GM19351 (cell line): ENCODE data around the gene VPS50.
"Not testable (repeated sequence)": the region's sequence is repeated elsewhere in the genome, so short reads cannot be mapped to it uniquely, and the experiment has no call there.

ENCODE experiments used
- ATAC-seq: cut with Tn5 transposase; IDR thresholded peaks from one replicate; pipeline ENCODE4 v1.9.1; 2021; ENCODE audit warnings: mild to moderate bottlenecking, moderate library complexity; ENCODE audit not compliant: unreplicated experiment

VPS50 gene

DNA sequence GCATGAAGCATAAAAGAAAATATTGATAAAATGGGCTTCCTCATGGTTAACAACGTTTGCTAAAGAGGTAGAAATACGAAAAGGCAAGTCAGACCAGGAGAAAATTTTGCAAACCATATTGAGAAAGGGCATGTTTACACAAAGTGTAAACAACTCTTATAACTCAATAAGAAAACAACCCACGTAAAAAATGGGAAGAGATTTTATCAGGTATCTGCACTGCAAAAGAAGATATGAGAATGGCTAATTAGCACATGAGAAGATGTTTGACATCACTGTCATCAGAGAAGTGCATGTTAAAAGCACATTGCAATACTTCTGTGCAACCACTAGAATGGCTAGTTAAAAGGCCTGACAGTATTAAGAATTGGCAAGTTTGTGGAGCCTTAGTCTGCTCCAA, 99.5 kb downstream of the VPS50 start:
- ATAC-seq, result no peak

DNA sequence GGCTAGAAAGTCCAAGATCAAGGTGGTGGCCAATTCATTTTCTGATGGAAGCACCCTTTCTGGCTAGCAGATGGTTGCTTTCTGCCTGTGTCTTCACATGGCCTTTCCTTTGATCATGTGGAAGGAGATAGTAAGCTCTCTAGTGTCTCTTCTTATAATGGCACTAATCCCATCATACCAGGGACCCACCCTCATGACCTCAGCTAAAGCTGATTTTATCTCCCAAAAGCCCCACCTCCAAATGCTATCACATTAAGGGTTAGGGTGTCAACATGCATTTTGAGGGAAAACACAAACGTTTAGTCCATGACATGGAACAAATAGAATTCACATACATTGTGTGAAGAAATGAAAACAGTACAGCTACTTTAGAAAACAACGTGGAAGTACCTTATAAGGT, 100.0 kb downstream of the VPS50 start:
- no peak for ATAC-seq

- no peak for ATAC-seq
These were observed 104.9 kb downstream of the VPS50 start for GRCh38 chr7:93337052-93337451.

- not testable (repeated sequence) for ATAC-seq
These were observed 110.0 kb downstream of the VPS50 start for GRCh38 chr7:93342178-93342577.

DNA sequence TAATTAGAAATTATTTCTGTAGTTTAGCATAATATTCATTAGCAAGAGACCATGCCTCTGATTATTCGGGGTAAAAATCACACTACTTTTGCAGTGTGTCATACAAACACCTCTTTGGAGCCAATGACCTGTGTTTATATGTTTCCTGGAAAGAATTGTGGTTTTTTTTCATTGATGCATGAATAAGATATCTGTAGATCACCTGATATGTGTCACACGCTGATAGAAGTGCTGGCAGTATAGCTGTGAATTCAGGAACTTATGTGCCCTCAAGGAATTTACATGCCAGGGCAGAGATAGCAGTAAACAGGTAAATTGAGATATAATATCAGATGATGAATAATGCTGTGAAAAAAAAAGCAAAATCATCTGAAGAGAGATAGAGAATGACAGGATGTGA, 118.2 kb downstream of the VPS50 start:
- no peak for ATAC-seq

DNA sequence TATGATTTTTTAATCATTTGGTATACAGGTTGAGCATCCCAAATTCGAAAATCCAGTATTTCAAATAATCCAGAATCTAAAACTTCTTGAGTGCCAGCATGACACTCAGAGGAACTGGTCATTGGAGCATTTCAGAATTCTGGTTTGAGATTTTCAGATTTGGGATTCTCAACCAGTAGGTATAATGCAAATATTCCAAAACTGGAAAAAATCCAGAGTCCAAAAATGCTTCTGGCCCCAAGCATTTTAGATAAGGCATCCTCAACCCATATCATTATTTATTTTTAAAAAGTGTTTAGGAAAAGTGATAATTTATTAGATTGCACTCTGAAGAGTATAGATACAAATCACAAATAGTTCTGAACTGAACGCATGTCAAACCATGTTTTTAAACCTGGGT, 120.7 kb downstream of the VPS50 start:
- ATAC-seq, result no peak

DNA sequence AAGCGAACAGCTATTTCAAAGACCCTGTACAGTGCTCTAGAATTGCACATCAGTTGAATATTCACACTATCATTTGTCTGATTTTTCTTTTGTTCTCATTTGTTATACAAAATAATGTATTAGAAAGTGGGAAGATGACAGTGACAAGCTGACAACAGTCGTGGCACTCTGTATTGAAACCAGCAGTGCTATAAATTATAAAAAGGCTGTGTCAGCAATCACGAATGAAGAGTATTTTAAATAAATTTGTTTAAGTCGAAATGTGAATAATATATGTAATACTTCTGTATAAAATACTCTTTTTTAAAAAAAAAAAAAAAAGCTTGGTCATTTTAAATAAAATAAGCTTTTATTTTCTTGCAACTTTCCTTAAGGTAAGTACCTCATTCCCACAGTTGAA, 122.6 kb downstream of the VPS50 start:
- no peak for ATAC-seq

DNA sequence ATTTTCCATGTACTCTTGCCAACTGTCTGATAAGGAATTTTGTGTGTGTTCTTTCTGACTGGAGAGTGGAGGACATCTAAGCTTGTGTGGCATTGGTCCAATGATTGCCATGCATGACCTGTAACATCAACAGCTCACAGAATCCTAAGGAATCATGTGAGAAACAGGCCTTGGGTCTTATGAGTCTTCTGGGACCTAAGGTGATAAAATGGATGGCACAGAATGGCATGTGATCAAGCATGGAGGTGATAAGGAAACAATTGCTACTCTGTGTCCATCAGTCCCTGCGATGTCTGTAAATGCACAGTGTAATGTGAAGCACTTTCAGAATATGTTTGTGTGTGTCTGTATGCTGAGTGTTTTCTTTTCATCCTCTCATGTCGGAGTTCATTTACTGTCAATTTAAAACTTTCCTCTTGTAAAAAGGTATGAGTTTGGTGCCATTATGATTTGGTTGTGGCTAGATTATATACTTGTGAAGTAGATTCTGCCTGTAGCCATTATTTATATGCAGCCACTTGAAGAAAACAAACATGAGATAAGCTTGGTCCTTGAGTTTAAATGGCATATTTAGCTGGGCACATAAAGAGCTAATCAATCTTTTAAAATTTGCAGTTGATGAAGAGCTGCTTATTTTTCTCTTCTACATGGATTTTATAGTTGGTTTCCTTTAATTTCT, 127.5 kb downstream of the VPS50 start:
- no peak for ATAC-seq

DNA sequence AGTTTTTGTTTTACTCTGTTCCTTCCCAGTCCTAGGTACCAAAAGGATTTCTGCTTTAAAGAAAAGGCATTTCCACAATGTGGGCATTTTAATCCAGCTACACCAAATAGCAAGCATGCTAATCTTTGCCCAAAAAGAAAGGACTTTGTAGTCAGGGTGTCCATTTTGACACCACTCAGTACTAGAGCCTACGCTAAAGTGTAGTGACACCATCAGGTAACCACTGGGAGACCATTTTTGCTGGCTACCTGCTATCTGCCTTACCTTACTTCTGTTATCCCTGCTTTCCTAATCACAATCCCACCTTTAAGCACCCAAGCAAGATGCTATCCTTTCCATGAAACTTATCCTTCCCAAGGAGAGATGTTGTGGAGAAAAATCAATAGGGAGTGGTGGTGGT, 129.7 kb downstream of the VPS50 start:
- ATAC-seq, result no peak

GRCh38 chr7:93364806-93365205, 132.6 kb downstream of the VPS50 start:
- ATAC-seq, result no peak

DNA sequence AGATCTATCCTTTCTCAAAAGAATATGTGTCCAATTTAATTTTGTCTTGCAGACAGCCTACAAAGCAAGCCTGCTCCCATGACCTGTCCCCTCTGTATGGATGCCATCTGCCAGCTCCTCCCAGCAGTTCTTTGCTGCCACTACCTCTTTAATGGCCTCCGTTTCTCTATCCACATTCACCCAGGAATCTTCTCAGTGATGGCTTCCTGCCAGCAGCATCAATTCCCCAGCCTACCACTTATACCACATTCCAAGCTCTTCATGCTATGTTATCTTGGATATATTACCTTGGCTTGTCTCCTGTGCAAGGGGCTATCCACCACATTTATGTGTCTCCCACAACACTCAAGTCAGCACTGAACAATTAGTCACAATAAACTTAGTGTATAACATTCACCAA, 133.2 kb downstream of the VPS50 start:
- ATAC-seq, result no peak

- ATAC-seq, result no peak
These were observed 134.7 kb downstream of the VPS50 start for GRCh38 chr7:93366816-93367215.

DNA sequence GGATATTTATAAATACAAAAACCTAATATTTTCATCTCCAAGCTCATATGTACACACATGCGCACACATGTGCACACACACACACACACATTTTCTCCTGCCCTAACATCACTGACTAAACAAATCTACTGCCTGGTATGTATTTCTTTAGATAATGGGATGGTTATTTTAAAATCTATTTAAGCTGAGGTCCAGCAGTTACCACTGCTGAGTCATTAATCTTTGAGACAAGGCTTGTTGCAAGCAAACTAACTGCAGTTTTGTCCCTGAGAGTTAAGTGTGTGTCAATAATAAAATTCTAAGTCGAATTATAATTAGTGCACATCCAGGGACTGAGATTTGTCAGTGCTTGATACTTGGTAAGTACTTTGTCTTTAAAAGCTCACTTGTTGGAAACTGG, 135.1 kb downstream of the VPS50 start:
- no peak for ATAC-seq

DNA sequence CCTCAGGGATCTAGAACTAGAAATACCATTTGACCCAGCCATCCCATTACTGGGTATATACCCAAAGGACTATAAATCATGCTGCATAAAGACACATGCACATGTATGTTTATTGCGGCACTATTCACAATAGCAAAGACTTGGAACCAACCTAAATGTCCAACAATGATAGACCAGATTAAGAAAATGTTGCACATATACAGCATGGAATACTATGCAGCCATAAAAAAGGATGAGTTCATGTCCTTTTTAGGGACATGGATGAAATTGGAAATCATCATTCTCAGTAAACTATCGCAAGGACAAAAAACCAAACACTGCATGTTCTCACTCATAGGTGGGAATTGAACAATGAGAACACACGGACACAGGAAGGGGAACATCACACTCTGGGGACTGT, 138.8 kb downstream of the VPS50 start:
- not testable (repeated sequence) for ATAC-seq

DNA sequence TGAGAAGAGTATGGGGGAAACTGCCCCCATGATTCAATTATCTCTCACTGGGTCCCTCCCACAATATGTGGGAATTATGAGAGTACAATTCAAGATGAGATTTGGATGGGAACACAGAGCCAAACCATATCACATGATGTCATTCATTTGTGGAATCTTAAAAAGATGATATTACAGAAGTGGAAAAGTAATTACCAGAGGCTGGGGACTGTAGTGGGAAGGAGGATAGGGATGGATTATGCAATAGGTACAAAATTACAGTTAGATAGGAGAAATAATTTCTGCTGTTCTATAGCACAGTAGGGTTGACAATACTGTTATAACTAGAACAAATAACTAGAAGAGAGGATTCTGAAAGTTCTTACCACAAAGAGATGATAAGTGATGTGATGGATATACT, 141.4 kb downstream of the VPS50 start:
- ATAC-seq, result no peak

DNA sequence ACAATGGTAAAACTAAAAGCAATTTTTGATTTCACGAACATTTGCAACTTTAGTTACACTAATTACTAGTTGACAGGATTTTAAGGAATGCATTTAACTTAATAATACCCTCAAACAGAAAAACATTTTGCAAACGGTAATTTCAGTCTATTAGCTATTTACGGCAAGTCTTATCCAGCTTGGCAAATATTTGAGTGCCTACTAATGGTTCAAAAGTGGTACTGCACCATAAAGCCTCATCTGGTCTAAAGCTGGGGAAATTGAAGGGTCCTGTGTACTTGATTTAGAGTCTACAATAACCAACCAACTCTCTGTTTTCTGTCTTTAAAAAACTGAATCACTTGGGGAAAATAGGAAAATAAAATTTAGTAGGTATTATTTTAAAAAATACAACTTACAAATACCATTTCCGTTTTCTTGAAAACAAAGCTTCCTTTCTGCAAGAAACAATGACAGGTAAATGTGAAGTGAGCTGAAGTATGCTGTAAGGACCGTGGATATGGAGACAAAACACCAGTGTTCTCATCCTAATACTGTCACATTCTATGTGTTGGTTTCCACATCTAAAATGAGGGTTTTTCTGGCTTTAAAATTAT, 142.3 kb downstream of the VPS50 start:
- peak; percentile 76 for ATAC-seq

DNA sequence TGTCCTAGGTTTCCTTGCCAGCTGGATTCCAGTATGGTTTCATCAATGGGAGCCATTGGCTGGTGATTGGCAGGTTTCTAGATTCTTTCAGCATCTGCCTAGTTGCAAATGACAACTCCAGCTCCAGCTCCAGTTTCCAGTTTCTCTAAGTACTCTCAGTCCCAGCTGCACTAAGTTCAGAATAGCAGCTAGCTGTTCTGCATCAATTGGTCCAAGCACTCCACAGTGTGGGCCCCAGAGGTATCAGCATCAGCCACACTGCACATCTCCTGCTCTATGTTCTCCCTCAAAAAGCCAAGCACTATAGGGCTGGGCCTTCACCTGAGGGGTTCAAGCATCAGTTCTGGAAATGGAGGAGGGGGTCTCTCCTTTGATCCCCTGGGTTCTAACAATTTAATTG, 143.4 kb downstream of the VPS50 start:
- ATAC-seq, result peak; percentile 24

GRCh38 chr7:93378131-93378760, 146.1 kb downstream of the VPS50 start:
- ATAC-seq, result peak; percentile 55

DNA sequence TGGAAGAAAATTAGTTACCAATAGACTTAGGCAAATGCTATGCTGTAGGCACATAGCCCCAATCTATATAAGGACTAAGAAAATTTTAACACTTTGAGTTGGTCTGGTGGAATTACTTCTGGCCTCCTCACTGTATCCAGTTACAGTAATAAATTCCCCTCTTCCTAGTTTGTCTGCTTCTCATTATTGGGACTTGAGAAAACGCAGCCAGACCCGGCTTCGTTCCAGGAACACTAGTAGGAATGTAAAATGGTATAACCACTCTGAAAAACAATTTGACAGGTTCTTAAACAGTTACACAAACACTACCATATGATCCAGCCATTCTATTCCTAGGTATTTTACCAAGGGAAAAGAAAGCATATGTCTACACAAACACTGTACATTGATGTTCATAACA, 150.2 kb downstream of the VPS50 start:
- ATAC-seq, result no peak

- no peak for ATAC-seq
These were observed 158.5 kb downstream of the VPS50 start for GRCh38 chr7:93390660-93391059.

- no peak for ATAC-seq
These were observed 160.8 kb downstream of the VPS50 start for GRCh38 chr7:93392984-93393383.

DNA sequence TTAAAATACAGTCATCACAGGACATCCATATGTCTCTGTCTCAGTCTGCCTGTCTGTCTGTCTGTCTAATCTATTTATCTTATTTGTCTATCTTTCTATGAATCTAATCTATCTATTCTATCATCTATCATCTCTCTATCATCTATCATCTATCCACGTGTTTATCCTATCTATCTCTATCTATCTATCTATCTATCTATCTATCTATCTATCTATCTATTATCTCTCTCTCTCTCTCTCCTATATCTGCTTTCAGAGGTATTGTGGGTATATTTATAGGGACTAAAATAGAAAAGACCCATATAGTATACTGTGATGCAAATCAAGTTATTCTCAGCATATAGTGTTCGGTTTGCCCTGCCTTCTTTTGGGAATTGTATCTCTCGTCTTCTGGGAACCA, 167.5 kb downstream of the VPS50 start:
- no peak for ATAC-seq

DNA sequence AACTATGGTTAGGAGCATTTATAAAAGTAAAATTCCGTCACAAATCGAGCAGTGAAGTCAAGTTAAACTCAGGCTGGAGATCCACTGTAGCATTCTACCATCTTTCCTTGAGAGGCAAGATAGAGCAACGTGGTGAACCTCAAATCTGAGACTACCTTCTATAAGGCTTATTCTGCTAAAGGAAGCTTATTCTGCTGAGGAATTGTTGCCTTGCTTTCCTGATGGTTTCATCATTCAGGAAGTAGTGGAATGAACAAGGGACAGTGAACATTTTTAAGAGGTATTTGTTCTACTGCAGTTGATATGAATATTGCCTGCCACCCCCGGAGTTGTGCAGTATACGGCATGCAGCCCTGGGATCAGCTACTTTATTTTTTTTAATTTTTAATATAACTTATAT, 170.8 kb downstream of the VPS50 start:
- no peak for ATAC-seq
